ENCODE results near the gene CLCN3.
"Not testable (repeated sequence)": the region's sequence is repeated elsewhere in the genome, so short reads cannot be mapped to it uniquely, and the experiment has no call there.

Gene CLCN3

GRCh38 chr4:169664615-169665014 is 44.2 kb downstream of the CLCN3 start:
- no peaks in the 10 kb centered on the region for H3K27me3 ChIP-seq (ENCODE audit: insufficient read depth, low read length)
- H3K4me3 ChIP-seq (ENCODE audit: low read length), result no peak overlapping the region
- peaks cover 23% of the 10 kb centered on the region for H3K4me1 ChIP-seq (ENCODE audit: insufficient read depth, low read length)
- no peaks in the 10 kb centered on the region for H3K36me3 ChIP-seq (ENCODE audit: insufficient read depth, low read length)
- H3K9me3 ChIP-seq (ENCODE audit: low read length), result peaks cover 2% of the 10 kb centered on the region
- H2AFZ ChIP-seq (ENCODE audit: low read depth, low read length), result no peak overlapping the region

- Histone ChIP-seq H3K4me3 (ENCODE audit: low read length) (no peak overlapping the region), H2AFZ (ENCODE audit: low read depth, low read length) (no peak overlapping the region), H3K9me3 (ENCODE audit: low read length) (peaks cover 2% of the 10 kb centered on the region), H3K27me3 (ENCODE audit: insufficient read depth, low read length) (no peaks in the 10 kb centered on the region), H3K4me1 (ENCODE audit: insufficient read depth, low read length) (peaks cover 23% of the 10 kb centered on the region), H3K36me3 (ENCODE audit: insufficient read depth, low read length) (no peaks in the 10 kb centered on the region)
Measured at GRCh38 chr4:169665046-169665737, 44.8 kb downstream of the CLCN3 start.

DNA sequence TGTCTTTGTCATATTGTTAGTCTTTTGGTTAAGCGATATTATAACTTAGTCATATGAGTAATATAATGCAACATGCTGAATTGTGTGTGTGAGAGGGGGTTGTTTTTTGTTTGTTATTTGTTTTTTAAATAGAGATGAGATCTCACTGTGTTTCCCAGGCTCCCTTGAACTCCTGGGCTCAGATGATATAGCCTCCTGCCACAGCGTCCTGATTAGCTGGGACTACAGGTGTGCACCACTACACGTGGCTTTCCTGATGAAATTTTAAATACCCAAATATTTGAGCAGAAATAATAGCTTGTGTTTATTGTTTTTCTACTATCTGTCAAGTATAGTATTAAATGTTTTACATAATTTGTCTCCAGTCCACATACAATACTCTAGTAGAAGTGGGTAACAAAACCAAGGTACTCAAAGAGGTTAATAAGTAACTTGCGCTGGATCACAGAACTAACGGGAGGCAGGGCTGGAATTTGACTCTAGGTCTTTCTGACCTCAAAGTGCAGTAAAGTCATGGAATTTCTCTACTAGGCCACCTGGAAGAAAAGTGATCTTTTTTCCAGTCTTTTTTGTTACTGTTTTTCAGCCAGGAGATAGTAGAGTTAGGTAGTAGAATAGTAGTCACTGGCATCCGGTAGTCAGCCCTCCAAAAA is 47.8 kb downstream of the CLCN3 start:
- Histone ChIP-seq H3K9me3 (ENCODE audit: low read length) (peaks cover 4% of the 10 kb centered on the region), H3K27me3 (ENCODE audit: insufficient read depth, low read length) (no peaks in the 10 kb centered on the region), H3K4me1 (ENCODE audit: insufficient read depth, low read length) (peaks cover 10% of the 10 kb centered on the region), H3K4me3 (ENCODE audit: low read length) (no peak overlapping the region), H3K36me3 (ENCODE audit: insufficient read depth, low read length) (no peaks in the 10 kb centered on the region), H2AFZ (ENCODE audit: low read depth, low read length) (no peak overlapping the region)

GRCh38 chr4:169675825-169676224 is 55.4 kb downstream of the CLCN3 start:
- no peak overlapping the region for H2AFZ ChIP-seq (ENCODE audit: low read depth, low read length)
- peaks cover 7% of the 10 kb centered on the region for H3K36me3 ChIP-seq (ENCODE audit: insufficient read depth, low read length)
- no peak overlapping the region for H3K4me3 ChIP-seq (ENCODE audit: low read length)
- peaks cover 7% of the 10 kb centered on the region for H3K9me3 ChIP-seq (ENCODE audit: low read length)
- no peaks in the 10 kb centered on the region for H3K4me1 ChIP-seq (ENCODE audit: insufficient read depth, low read length)
- H3K27me3 ChIP-seq (ENCODE audit: insufficient read depth, low read length), result no peaks in the 10 kb centered on the region

GRCh38 chr4:169677150-169677748 is 56.9 kb downstream of the CLCN3 start:
- no peaks in the 10 kb centered on the region for H3K4me1 ChIP-seq (ENCODE audit: insufficient read depth, low read length)
- peaks cover 5% of the 10 kb centered on the region for H3K9me3 ChIP-seq (ENCODE audit: low read length)
- H3K4me3 ChIP-seq (ENCODE audit: low read length), result no peak overlapping the region
- no peak overlapping the region for H2AFZ ChIP-seq (ENCODE audit: low read depth, low read length)
- no peaks in the 10 kb centered on the region for H3K27me3 ChIP-seq (ENCODE audit: insufficient read depth, low read length)
- H3K36me3 ChIP-seq (ENCODE audit: insufficient read depth, low read length), result peaks cover 17% of the 10 kb centered on the region

DNA sequence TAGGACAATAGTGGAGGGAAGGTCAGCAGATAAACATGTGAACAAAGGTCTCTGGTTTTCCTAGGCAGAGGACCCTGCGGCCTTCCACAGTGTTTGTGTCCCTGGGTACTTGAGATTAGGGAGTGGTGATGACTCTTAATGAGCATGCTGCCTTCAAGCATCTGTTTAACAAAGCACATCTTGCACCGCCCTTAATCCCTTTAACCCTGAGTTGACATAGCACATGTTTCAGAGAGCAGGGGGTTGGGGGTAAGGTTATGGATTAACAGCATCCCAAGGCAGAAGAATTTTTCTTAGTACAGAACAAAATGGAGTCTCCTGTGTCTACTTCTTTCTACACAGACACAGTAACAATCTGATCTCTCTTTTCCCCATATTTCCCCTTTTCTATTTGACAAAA is 58.1 kb downstream of the CLCN3 start:
- H3K36me3 ChIP-seq (ENCODE audit: insufficient read depth, low read length), result peaks cover 27% of the 10 kb centered on the region
- H3K4me3 ChIP-seq (ENCODE audit: low read length); H2AFZ ChIP-seq (ENCODE audit: low read depth, low read length); H3K9me3 ChIP-seq (ENCODE audit: low read length); H3K4me1 ChIP-seq (ENCODE audit: insufficient read depth, low read length); H3K27me3 ChIP-seq (ENCODE audit: insufficient read depth, low read length): not testable (repeated sequence)

DNA sequence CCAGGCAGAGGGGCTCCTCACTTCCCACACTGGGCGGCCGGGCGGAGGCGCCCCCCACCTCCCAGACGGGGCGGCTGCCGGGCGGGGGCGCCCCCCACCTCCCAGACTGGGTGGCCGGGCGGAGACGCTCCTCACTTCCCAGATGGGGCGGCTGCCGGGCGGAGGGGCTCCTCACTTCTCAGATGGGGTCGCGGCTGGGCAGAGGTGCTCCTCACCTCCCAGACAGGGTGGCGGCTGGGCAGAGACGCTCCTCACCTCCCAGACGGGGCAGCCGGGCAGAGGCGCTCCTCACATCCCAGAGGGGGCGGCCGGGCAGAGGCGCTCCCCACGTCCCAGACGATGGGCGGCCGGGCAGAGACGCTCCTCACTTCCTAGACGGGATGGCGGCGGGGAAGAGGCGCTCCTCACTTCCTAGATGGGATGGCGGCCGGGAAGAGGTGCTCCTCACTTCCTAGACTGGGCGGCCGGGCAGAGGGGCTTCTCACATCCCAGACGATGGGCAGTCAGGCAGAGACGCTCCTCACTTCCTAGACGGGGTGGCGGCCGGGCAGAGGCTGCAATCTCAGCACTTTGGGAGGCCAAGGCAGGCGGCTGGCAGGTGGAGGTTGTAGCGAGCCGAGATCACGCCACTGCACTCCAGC is 58.7 kb downstream of the CLCN3 start:
- H3K36me3 ChIP-seq (ENCODE audit: insufficient read depth, low read length), result peaks cover 32% of the 10 kb centered on the region
- not testable (repeated sequence) for H2AFZ ChIP-seq (ENCODE audit: low read depth, low read length); H3K4me3 ChIP-seq (ENCODE audit: low read length); H3K4me1 ChIP-seq (ENCODE audit: insufficient read depth, low read length); H3K9me3 ChIP-seq (ENCODE audit: low read length); H3K27me3 ChIP-seq (ENCODE audit: insufficient read depth, low read length)

DNA sequence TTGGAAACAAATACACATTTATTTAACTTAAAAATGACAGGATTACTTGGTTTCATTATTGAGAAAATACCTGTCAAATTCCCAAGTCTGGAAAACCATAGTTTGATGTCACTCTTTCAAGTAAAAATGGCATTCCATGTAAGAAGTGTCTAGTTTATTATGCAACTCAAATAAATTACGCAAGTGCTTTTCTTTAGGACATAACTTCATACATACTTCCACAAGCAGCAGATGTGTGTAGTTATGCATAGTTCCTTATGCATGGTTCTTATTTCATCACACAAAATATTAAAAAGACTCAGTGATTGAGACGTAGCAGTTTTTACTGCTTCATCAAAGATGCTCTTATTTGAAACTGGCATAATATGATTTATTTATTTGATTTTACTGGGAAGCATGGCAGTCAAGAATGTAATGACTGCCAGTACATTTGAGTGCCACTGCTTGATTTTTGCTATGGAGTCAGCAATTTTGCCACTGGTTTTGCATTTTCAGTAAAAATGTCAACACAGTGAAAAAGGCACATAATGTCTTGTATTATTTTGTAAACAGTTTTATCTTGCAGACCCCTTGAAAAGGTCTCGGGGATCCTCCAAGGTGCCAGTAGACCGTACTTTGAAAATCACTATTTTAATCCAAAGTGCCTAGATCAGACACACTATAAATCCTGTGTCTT is 62.1 kb downstream of the CLCN3 start:
- H3K36me3 ChIP-seq (ENCODE audit: insufficient read depth, low read length), result peaks cover 53% of the 10 kb centered on the region
- H2AFZ ChIP-seq (ENCODE audit: low read depth, low read length), result no peak overlapping the region
- H3K4me3 ChIP-seq (ENCODE audit: low read length), result no peak overlapping the region
- no peaks in the 10 kb centered on the region for H3K4me1 ChIP-seq (ENCODE audit: insufficient read depth, low read length)
- H3K27me3 ChIP-seq (ENCODE audit: insufficient read depth, low read length), result no peaks in the 10 kb centered on the region
- peaks cover 5% of the 10 kb centered on the region for H3K9me3 ChIP-seq (ENCODE audit: low read length)

- Histone ChIP-seq H3K9me3 (ENCODE audit: low read length) (no peaks in the 10 kb centered on the region), H3K4me1 (ENCODE audit: insufficient read depth, low read length) (no peaks in the 10 kb centered on the region), H3K27me3 (ENCODE audit: insufficient read depth, low read length) (no peaks in the 10 kb centered on the region), H3K4me3 (ENCODE audit: low read length) (no peak overlapping the region), H2AFZ (ENCODE audit: low read depth, low read length) (no peak overlapping the region), H3K36me3 (ENCODE audit: insufficient read depth, low read length) (peaks cover 62% of the 10 kb centered on the region)
Measured at GRCh38 chr4:169689681-169690080, 69.3 kb downstream of the CLCN3 start.

DNA sequence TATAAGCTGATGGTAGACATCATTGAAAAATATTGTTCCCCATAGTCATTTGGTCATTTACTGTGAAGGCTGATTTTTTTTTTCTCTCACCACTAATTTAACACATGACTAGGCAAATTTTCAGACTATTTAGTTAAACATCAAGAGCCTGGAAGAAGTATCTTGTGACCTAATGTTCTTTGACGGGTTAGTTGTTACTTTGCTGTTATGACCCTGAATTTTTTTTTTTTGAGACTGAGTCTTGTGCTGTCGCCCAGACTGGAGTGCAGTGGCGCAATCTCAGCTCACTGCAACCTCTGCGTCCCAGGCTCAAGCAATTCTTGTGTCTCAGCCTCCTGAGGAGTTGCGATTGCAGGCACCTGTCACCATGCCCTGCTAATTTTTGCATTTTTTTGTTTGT is 70.4 kb downstream of the CLCN3 start:
- Histone ChIP-seq H3K27me3 (ENCODE audit: insufficient read depth, low read length) (no peaks in the 10 kb centered on the region), H2AFZ (ENCODE audit: low read depth, low read length) (no peak overlapping the region), H3K9me3 (ENCODE audit: low read length) (no peaks in the 10 kb centered on the region), H3K4me1 (ENCODE audit: insufficient read depth, low read length) (no peaks in the 10 kb centered on the region), H3K36me3 (ENCODE audit: insufficient read depth, low read length) (peaks cover 61% of the 10 kb centered on the region), H3K4me3 (ENCODE audit: low read length) (no peak overlapping the region)

GRCh38 chr4:169698331-169698730 is 78.0 kb downstream of the CLCN3 start:
- H3K27me3 ChIP-seq (ENCODE audit: insufficient read depth, low read length), result no peaks in the 10 kb centered on the region
- peaks cover 63% of the 10 kb centered on the region for H3K36me3 ChIP-seq (ENCODE audit: insufficient read depth, low read length)

GRCh38 chr4:169707958-169708643 is 87.7 kb downstream of the CLCN3 start:
- H3K9me3 ChIP-seq (ENCODE audit: low read length), result no peaks in the 10 kb centered on the region
- no peaks in the 10 kb centered on the region for H3K27me3 ChIP-seq (ENCODE audit: insufficient read depth, low read length)
- H3K4me1 ChIP-seq (ENCODE audit: insufficient read depth, low read length), result no peaks in the 10 kb centered on the region
- peaks cover 63% of the 10 kb centered on the region for H3K36me3 ChIP-seq (ENCODE audit: insufficient read depth, low read length)
- H2AFZ ChIP-seq (ENCODE audit: low read depth, low read length), result no peak overlapping the region
- no peak overlapping the region for H3K4me3 ChIP-seq (ENCODE audit: low read length)

More at GRCh38 chr4:169698331-169698730, 78.0 kb downstream of the CLCN3 start:
- Histone ChIP-seq H3K9me3 (ENCODE audit: low read length) (peaks cover 16% of the 10 kb centered on the region), H3K4me1 (ENCODE audit: insufficient read depth, low read length) (no peaks in the 10 kb centered on the region), H2AFZ (ENCODE audit: low read depth, low read length) (no peak overlapping the region), H3K4me3 (ENCODE audit: low read length) (no peak overlapping the region)
